ENCODE results near the gene MTA1. TPM values are rescaled to one million over a fixed set of nuclear protein-coding genes. Genes with fewer than 3 reads are reported as not detected.
A peak's percentile ranks its signal among the peaks of the same experiment; 100 is the strongest.

The MTA1 gene
- total and polyA plus RNA-seq, 2 donors: 32.5 to 80.8 TPM

DNA sequence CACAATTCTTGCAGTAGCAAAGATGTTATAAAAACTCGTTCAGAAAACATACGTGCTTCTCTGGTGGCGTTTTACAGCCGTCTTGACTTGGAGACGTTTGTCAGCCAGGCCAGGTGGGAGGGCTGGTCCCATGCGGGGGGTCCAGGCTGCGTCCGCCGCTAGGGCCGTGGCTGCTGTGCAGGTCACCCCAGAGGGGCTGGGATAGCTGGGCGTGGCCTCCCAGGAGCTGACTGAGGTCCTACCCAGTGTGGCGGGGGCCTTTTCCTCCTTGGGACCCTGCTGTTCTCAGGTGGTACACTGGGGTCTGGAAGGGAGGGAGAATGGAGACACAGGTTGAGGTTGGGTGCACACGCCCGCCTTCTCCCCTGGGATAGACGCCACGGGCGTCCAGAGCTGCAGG, 25.2 kb downstream of the MTA1 start:
- no peak for DNase-seq (ENCODE audit: low read depth in 6 of 9, low spot score in 9 of 9)
- 98% methylated on average over 17 of the region's 17 CpGs for WGBS

DNA sequence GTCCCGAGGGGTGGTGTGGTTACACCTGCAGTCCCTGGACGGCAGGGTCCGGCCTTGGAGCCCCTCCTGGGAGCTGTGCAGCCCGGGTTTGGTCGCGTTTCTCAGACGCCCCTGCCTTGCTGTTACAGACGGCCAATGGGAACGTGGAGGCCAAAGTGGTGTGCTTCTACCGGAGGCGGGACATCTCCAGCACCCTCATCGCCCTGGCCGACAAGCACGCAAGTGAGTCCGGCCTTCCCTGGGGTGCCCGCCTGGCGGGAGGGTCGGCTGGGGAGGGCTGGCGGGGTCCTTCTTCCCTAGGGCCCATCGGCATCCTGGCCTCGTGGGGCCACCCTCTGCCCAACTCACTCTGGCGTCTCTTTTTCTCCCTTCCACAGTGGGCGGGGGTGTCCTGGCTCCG, 25.7 kb downstream of the MTA1 start:
- Histone ChIP-seq H3K4me3 (ENCODE audit: low read length in 2 of 2) (no peak overlapping the region), H3K9me3 (ENCODE audit: control insufficient read depth in 2 of 2, insufficient read depth in 1 of 2, low read length in 1 of 2) (peaks cover 0 to 2% of the 10 kb centered on the region in 2 donors), H3K4me1 (ENCODE audit: control insufficient read depth in 2 of 2, insufficient read depth in 2 of 2, low read length in 2 of 2) (no peaks in the 10 kb centered on the region), H3K36me3 (ENCODE audit: control insufficient read depth in 2 of 2, insufficient read depth in 2 of 2, low read length in 1 of 2) (peaks cover 36 to 63% of the 10 kb centered on the region in 2 donors), H3K27ac (ENCODE audit: low read depth in 1 of 2, low read length in 1 of 2) (no peak overlapping the region), H3K27me3 (ENCODE audit: control insufficient read depth in 2 of 2, insufficient read depth in 1 of 2, low read length in 1 of 2) (no peaks in the 10 kb centered on the region)
- DNase-seq (ENCODE audit: low read depth in 6 of 9, low spot score in 9 of 9): no peak
- 97% methylated on average over 24 of the region's 24 CpGs for WGBS

More for the DNA sequence above, 25.2 kb downstream of the MTA1 start:
- Histone ChIP-seq H3K36me3 (ENCODE audit: control insufficient read depth in 2 of 2, insufficient read depth in 2 of 2, low read length in 1 of 2) (peaks cover 35 to 63% of the 10 kb centered on the region in 2 donors), H3K27ac (ENCODE audit: low read depth in 1 of 2, low read length in 1 of 2) (no peak overlapping the region), H3K4me1 (ENCODE audit: control insufficient read depth in 2 of 2, insufficient read depth in 2 of 2, low read length in 2 of 2) (no peaks in the 10 kb centered on the region), H3K27me3 (ENCODE audit: control insufficient read depth in 2 of 2, insufficient read depth in 1 of 2, low read length in 1 of 2) (no peaks in the 10 kb centered on the region), H3K4me3 (ENCODE audit: low read length in 2 of 2) (no peak overlapping the region), H3K9me3 (ENCODE audit: control insufficient read depth in 2 of 2, insufficient read depth in 1 of 2, low read length in 1 of 2) (peaks cover 0 to 2% of the 10 kb centered on the region in 2 donors)

DNA sequence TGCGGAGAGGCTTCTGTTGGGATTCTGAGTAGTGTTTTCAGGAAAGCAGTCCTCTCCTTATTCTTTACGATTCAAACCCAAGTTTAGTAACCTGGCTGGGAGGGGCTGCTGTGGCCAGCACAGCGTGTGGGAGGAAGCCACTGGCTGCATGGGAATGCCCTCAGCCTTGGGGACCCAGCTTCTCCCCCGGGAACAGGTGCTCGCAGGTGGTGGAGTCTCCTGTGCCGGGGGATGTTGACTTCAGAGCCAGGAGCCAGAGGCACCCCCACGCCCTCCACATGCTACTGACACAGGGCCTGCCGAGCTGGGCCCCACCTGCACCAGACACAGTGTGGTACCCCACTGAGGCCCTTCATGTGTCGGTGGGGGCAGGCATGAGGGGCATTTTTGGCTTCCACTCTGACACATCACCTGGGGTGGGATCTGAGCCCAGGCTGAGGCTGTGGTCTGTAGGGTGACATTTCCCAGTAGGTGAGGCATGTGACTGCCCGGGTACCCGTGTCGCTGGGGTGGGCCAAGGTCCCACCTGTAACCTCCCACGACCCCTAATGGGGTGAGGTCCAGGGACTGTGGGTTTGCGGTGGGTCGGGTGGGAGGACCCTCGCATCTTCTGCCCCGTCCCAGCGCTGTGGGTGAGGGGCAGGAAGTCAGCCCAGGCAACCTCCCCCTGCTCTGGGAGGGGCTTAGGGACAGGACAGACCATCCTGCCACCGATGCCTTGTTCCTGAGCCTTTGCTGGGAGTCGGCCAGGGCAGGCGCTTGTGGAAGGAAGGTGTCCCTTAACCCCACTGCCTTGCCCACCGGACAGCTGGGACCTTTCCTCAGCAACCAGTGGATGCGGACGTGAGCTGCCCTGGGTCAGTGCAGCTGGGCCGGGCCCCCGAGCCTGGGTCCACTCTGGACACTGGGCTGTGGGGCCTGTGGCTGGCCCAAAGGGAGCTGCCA, 26.5 kb downstream of the MTA1 start:
- Histone ChIP-seq H3K27me3 (ENCODE audit: control insufficient read depth in 2 of 2, insufficient read depth in 1 of 2, low read length in 1 of 2) (no peaks in the 10 kb centered on the region), H3K27ac (ENCODE audit: low read depth in 1 of 2, low read length in 1 of 2) (no peak overlapping the region), H3K4me1 (ENCODE audit: control insufficient read depth in 2 of 2, insufficient read depth in 2 of 2, low read length in 2 of 2) (no peaks in the 10 kb centered on the region), H3K4me3 (ENCODE audit: low read length in 2 of 2) (no peak overlapping the region), H3K9me3 (ENCODE audit: control insufficient read depth in 2 of 2, insufficient read depth in 1 of 2, low read length in 1 of 2) (peaks cover 0 to 2% of the 10 kb centered on the region in 2 donors), H3K36me3 (ENCODE audit: control insufficient read depth in 2 of 2, insufficient read depth in 2 of 2, low read length in 1 of 2) (peaks cover 37 to 64% of the 10 kb centered on the region in 2 donors)
- no peak for DNase-seq (ENCODE audit: low read depth in 6 of 9, low spot score in 9 of 9)
- WGBS: 96% methylated on average over 26 of the region's 26 CpGs

DNA sequence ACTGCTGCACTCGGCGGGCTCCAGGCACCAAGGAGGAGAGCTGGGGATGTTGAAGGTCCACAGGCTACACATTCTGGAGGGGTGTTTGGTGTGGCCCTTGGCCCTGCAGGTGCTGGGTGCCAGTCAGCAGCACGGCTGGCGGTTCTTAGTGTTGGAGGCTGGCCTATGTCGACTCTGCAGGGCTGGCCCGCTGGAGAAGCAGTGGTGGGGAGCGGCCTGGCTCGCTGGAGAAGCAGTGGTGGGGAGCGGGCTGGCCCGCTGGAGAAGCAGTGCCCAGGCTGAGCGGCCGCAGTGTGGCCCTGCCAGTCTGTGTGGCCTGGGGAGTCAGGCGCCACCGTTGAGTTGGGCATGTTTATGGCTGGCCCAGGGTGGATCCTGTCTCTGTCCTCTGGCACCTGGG, 27.3 kb downstream of the MTA1 start:
- Histone ChIP-seq H3K27ac (ENCODE audit: low read depth in 1 of 2, low read length in 1 of 2) (no peak overlapping the region), H3K9me3 (ENCODE audit: control insufficient read depth in 2 of 2, insufficient read depth in 1 of 2, low read length in 1 of 2) (peaks cover 0 to 2% of the 10 kb centered on the region in 2 donors), H3K27me3 (ENCODE audit: control insufficient read depth in 2 of 2, insufficient read depth in 1 of 2, low read length in 1 of 2) (no peaks in the 10 kb centered on the region), H3K4me3 (ENCODE audit: low read length in 2 of 2) (no peak overlapping the region), H3K36me3 (ENCODE audit: control insufficient read depth in 2 of 2, insufficient read depth in 2 of 2, low read length in 1 of 2) (peaks cover 39 to 68% of the 10 kb centered on the region in 2 donors), H3K4me1 (ENCODE audit: control insufficient read depth in 2 of 2, insufficient read depth in 2 of 2, low read length in 2 of 2) (no peaks in the 10 kb centered on the region)
- WGBS: 90% methylated on average over 14 of the region's 14 CpGs
- DNase-seq (ENCODE audit: low read depth in 6 of 9, low spot score in 9 of 9): no peak

- Histone ChIP-seq H3K36me3 (ENCODE audit: control insufficient read depth in 2 of 2, insufficient read depth in 2 of 2, low read length in 1 of 2) (peaks cover 40 to 65% of the 10 kb centered on the region in 2 donors), H3K27me3 (ENCODE audit: control insufficient read depth in 2 of 2, insufficient read depth in 1 of 2, low read length in 1 of 2) (no peaks in the 10 kb centered on the region), H3K9me3 (ENCODE audit: control insufficient read depth in 2 of 2, insufficient read depth in 1 of 2, low read length in 1 of 2) (no peaks in the 10 kb centered on the region), H3K27ac (ENCODE audit: low read depth in 1 of 2, low read length in 1 of 2) (no peak overlapping the region), H3K4me1 (ENCODE audit: control insufficient read depth in 2 of 2, insufficient read depth in 2 of 2, low read length in 2 of 2) (no peaks in the 10 kb centered on the region), H3K4me3 (ENCODE audit: low read length in 2 of 2) (no peak overlapping the region)
- DNase-seq (ENCODE audit: low read depth in 6 of 9, low spot score in 9 of 9): no peak
- WGBS: 98% methylated on average over 31 of the region's 31 CpGs
Measured at GRCh38 chr14:105447651-105448640, 28.3 kb downstream of the MTA1 start.

GRCh38 chr14:105448706-105449111, 29.1 kb downstream of the MTA1 start:
- Histone ChIP-seq H3K9me3 (ENCODE audit: control insufficient read depth in 2 of 2, insufficient read depth in 1 of 2, low read length in 1 of 2) (no peaks in the 10 kb centered on the region), H3K36me3 (ENCODE audit: control insufficient read depth in 2 of 2, insufficient read depth in 2 of 2, low read length in 1 of 2) (peaks cover 37 to 64% of the 10 kb centered on the region in 2 donors), H3K4me3 (ENCODE audit: low read length in 2 of 2) (no peak overlapping the region), H3K27ac (ENCODE audit: low read depth in 1 of 2, low read length in 1 of 2) (no peak overlapping the region), H3K27me3 (ENCODE audit: control insufficient read depth in 2 of 2, insufficient read depth in 1 of 2, low read length in 1 of 2) (no peaks in the 10 kb centered on the region), H3K4me1 (ENCODE audit: control insufficient read depth in 2 of 2, insufficient read depth in 2 of 2, low read length in 2 of 2) (no peaks in the 10 kb centered on the region)
- 84% methylated on average over 16 of the region's 16 CpGs for WGBS
- DNase-seq (ENCODE audit: low read depth in 6 of 9, low spot score in 9 of 9): peak in 4 of 9 donors; percentile 18 to 50 (median 37)

- Histone ChIP-seq H3K4me3 (ENCODE audit: low read length in 2 of 2) (no peak overlapping the region), H3K9me3 (ENCODE audit: control insufficient read depth in 2 of 2, insufficient read depth in 1 of 2, low read length in 1 of 2) (no peaks in the 10 kb centered on the region), H3K27ac (ENCODE audit: low read depth in 1 of 2, low read length in 1 of 2) (no peak overlapping the region), H3K36me3 (ENCODE audit: control insufficient read depth in 2 of 2, insufficient read depth in 2 of 2, low read length in 1 of 2) (peaks cover 44 to 72% of the 10 kb centered on the region in 2 donors), H3K4me1 (ENCODE audit: control insufficient read depth in 2 of 2, insufficient read depth in 2 of 2, low read length in 2 of 2) (no peaks in the 10 kb centered on the region), H3K27me3 (ENCODE audit: control insufficient read depth in 2 of 2, insufficient read depth in 1 of 2, low read length in 1 of 2) (no peaks in the 10 kb centered on the region)
- WGBS: 98% methylated on average over 47 of the region's 47 CpGs
- DNase-seq (ENCODE audit: low read depth in 6 of 9, low spot score in 9 of 9): no peak
Measured at GRCh38 chr14:105449276-105450122, 29.9 kb downstream of the MTA1 start.

DNA sequence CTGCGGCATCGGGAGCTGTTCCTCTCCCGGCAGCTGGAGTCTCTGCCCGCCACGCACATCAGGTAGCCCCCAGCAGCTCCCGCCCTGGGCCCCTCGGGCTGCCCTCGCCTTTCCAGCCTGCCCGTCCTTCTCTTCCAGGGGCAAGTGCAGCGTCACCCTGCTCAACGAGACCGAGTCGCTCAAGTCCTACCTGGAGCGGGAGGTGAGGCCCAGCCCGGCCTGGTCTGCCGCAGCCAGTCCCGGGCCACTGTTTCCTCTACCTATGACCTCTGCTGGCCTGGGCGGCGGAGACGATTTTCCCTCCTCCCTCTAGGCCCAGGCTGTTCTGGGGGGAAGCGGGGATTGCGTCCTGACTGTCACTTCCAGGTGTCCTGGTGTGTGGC, 30.5 kb downstream of the MTA1 start:
- H3K27me3 ChIP-seq (ENCODE audit: control insufficient read depth in 2 of 2, insufficient read depth in 1 of 2, low read length in 1 of 2): no peaks in the 10 kb centered on the region
- peaks cover 47 to 69% of the 10 kb centered on the region in 2 donors for H3K36me3 ChIP-seq (ENCODE audit: control insufficient read depth in 2 of 2, insufficient read depth in 2 of 2, low read length in 1 of 2)
- H3K4me3 ChIP-seq (ENCODE audit: low read length in 2 of 2): no peak overlapping the region
- no peak for DNase-seq (ENCODE audit: low read depth in 6 of 9, low spot score in 9 of 9)
- no peaks in the 10 kb centered on the region for H3K9me3 ChIP-seq (ENCODE audit: control insufficient read depth in 2 of 2, insufficient read depth in 1 of 2, low read length in 1 of 2)
- H3K4me1 ChIP-seq (ENCODE audit: control insufficient read depth in 2 of 2, insufficient read depth in 2 of 2, low read length in 2 of 2): no peaks in the 10 kb centered on the region
- H3K27ac ChIP-seq (ENCODE audit: low read depth in 1 of 2, low read length in 1 of 2): no peak overlapping the region
- 98% methylated on average over 22 of the region's 22 CpGs for WGBS
